Stimulated activated naive CD8-positive, alpha-beta T cell treated with anti-CD3 and anti-CD28 coated beads, Interleukin-15, amount 100 ng/mL, for 72 hours (primary cell): ENCODE data around the gene ACMSD.

Source experiments
- ATAC-seq: fragments of 150-1000 bp; cut with Tn5 transposase; 2 replicates; pipeline ENCODE4 v1.10.0; 2021; ENCODE audit warnings: mild to moderate bottlenecking, moderate library complexity
- DNase-seq, 2 donors: peaks; one replicate each; pipeline ENCODE4 v3.0.0; 2021 to 2022
- H3K27ac Mint-ChIP-seq, 2 donors: one replicate each; pipeline ENCODE4 v1.8.0; 2022; ENCODE audit warnings: mild to moderate bottlenecking in 2 of 2, mixed read lengths in 2 of 2, moderate library complexity in 2 of 2
- H3K27me3 Mint-ChIP-seq: one replicate; pipeline ENCODE4 v1.8.0; 2022; ENCODE audit warnings: mixed read lengths
- H3K4me1 Mint-ChIP-seq: one replicate; pipeline ENCODE4 v1.8.0; 2022; ENCODE audit warnings: mild to moderate bottlenecking, mixed read lengths
- H3K4me3 Mint-ChIP-seq, 2 donors: one replicate each; pipeline ENCODE4 v1.8.0; 2022; ENCODE audit warnings: mild to moderate bottlenecking in 2 of 2, mixed read lengths in 2 of 2, moderate library complexity in 1 of 2
- H3K9me3 Mint-ChIP-seq, 2 donors: one replicate each; pipeline ENCODE4 v1.8.0; 2022; ENCODE audit warnings: mixed read lengths in 2 of 2

ACMSD gene

DNA sequence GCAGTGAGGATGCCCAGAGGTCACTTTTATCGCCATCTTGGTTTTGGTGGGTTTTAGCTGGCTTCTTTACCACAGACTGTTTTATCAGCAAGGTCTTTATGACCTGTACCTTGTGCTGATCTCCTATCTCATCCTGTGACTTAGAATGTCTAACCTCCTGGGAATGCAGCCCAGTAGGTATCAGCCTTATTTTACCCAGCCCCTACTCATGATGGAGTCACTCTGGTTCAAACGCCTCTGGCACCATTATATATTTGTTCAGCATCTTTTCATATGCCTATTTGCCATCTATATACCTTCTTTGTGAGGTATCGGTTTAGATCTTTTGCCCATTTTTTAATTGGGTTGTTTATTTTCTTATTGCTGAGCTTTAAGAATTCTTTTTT is 73.0 kb downstream of the ACMSD start:
- no peak overlapping the region for H3K4me3 Mint-ChIP-seq
- no peak overlapping the region for H3K27ac Mint-ChIP-seq
- DNase-seq (no peak), ATAC-seq (no peak)
- peaks cover 9 to 12% of the 10 kb centered on the region in 2 donors for H3K9me3 Mint-ChIP-seq
- H3K27me3 Mint-ChIP-seq = no peaks in the 10 kb centered on the region
- H3K4me1 Mint-ChIP-seq = no peaks in the 10 kb centered on the region

GRCh38 chr2:134912361-134912760 is 73.9 kb downstream of the ACMSD start:
- no peak overlapping the region for H3K27ac Mint-ChIP-seq
- ATAC-seq (no peak), DNase-seq (no peak)
- H3K27me3 Mint-ChIP-seq = no peaks in the 10 kb centered on the region
- H3K4me3 Mint-ChIP-seq = no peak overlapping the region
- peaks cover 6% of the 10 kb centered on the region for H3K4me1 Mint-ChIP-seq
- H3K9me3 Mint-ChIP-seq = peaks cover 9 to 10% of the 10 kb centered on the region in 2 donors

DNA sequence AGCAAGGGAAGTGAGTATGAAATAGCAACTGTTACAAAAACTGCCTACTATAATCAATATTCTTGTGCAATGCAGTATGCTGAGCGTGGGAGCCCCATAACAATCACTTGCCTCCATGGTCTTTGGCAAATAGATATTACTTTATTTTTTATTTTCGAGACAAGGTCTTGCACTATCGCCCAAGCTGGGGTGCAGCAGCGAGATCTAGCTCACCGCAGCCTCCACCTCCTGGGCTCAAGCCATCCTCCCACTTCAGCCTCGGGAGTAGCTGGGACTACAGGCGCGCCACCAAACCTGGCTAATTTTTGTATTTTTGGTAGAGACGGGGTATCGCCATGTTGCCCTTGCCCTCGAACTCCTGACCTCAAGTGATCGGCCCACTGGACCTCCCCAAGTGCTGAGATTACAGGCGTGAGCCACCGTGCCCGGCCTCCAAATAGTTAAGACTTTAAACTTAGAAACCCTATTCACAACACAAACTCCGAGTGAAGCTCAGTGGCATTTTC is 79.0 kb downstream of the ACMSD start:
- ATAC-seq = no peak
- Mint-ChIP-seq H3K4me3 (peak overlapping the region; percentile 95 to 97), H3K9me3 (no peaks in the 10 kb centered on the region), H3K27me3 (no peaks in the 10 kb centered on the region), H3K4me1 (peaks cover 26% of the 10 kb centered on the region), H3K27ac (peak overlapping the region; percentile 99)
- DNase-seq = peak in 1 of 2 donors; percentile 25

GRCh38 chr2:134917888-134918525 is 79.6 kb downstream of the ACMSD start:
- ATAC-seq (peak; percentile 85), DNase-seq (peak in 1 of 2 donors; percentile 95)
- Mint-ChIP-seq H3K4me3 (peak overlapping the region; percentile 95 to 97), H3K9me3 (no peaks in the 10 kb centered on the region), H3K27me3 (no peaks in the 10 kb centered on the region), H3K27ac (peak overlapping the region; percentile 99), H3K4me1 (peaks cover 32% of the 10 kb centered on the region)

- Mint-ChIP-seq H3K27me3 (no peaks in the 10 kb centered on the region), H3K4me3 (peak within 1 kb of the TSS; percentile 95 to 97), H3K27ac (peak within 1 kb of the TSS; percentile 99), H3K4me1 (peaks cover 39% of the 10 kb centered on the region), H3K9me3 (no peaks in the 10 kb centered on the region)
- peak; percentile 100 for DNase-seq
- ATAC-seq = peak; percentile 91
Measured at GRCh38 chr2:134918526-134919340, 80.3 kb downstream of the ACMSD start, which contains the start of gene CCNT2. TSS of gene CCNT2 (plus strand) at chr2:134918822. CDS start at chr2:134918855, 33 bp downstream.

GRCh38 chr2:134919341-134920210 is 81.2 kb downstream of the ACMSD start:
- Mint-ChIP-seq H3K4me1 (peaks cover 48% of the 10 kb centered on the region), H3K9me3 (no peaks in the 10 kb centered on the region), H3K4me3 (peak overlapping the region; percentile 95 to 97), H3K27ac (peak overlapping the region; percentile 99), H3K27me3 (no peaks in the 10 kb centered on the region)
- DNase-seq (peak; percentile 42 to 59), ATAC-seq (peak; percentile 8)

GRCh38 chr2:134924912-134925311 is 86.5 kb downstream of the ACMSD start:
- no peak overlapping the region for H3K4me3 Mint-ChIP-seq
- H3K27ac Mint-ChIP-seq = no peak overlapping the region
- H3K9me3 Mint-ChIP-seq = no peaks in the 10 kb centered on the region
- H3K27me3 Mint-ChIP-seq = no peaks in the 10 kb centered on the region
- DNase-seq (no peak), ATAC-seq (no peak)
- H3K4me1 Mint-ChIP-seq = peaks cover 77% of the 10 kb centered on the region

GRCh38 chr2:134926231-134926931 is 88.0 kb downstream of the ACMSD start:
- peaks cover 81% of the 10 kb centered on the region for H3K4me1 Mint-ChIP-seq
- no peak for ATAC-seq
- no peak for DNase-seq
- H3K4me3 Mint-ChIP-seq = peak overlapping the region; percentile 1 to 41
- no peaks in the 10 kb centered on the region for H3K27me3 Mint-ChIP-seq
- H3K9me3 Mint-ChIP-seq = no peaks in the 10 kb centered on the region
- no peak overlapping the region for H3K27ac Mint-ChIP-seq

GRCh38 chr2:134927195-134927594 is 88.8 kb downstream of the ACMSD start:
- no peak for DNase-seq
- Mint-ChIP-seq H3K4me3 (no peak overlapping the region), H3K9me3 (no peaks in the 10 kb centered on the region), H3K27me3 (no peaks in the 10 kb centered on the region), H3K4me1 (peaks cover 80% of the 10 kb centered on the region), H3K27ac (no peak overlapping the region)
- no peak for ATAC-seq

- Mint-ChIP-seq H3K4me3 (no peak overlapping the region), H3K9me3 (no peaks in the 10 kb centered on the region), H3K4me1 (peaks cover 52% of the 10 kb centered on the region), H3K27ac (peak overlapping the region in 1 of 2 donors; percentile 37), H3K27me3 (no peaks in the 10 kb centered on the region)
- ATAC-seq (no peak), DNase-seq (no peak)
Measured at GRCh38 chr2:134932864-134933526, 94.6 kb downstream of the ACMSD start.

- H3K27ac Mint-ChIP-seq = no peak overlapping the region
- no peak for ATAC-seq
- H3K4me3 Mint-ChIP-seq = no peak overlapping the region
- no peak for DNase-seq
- no peaks in the 10 kb centered on the region for H3K9me3 Mint-ChIP-seq
- no peaks in the 10 kb centered on the region for H3K27me3 Mint-ChIP-seq
- peaks cover 46% of the 10 kb centered on the region for H3K4me1 Mint-ChIP-seq
Measured at GRCh38 chr2:134933732-134934131, 95.3 kb downstream of the ACMSD start.

DNA sequence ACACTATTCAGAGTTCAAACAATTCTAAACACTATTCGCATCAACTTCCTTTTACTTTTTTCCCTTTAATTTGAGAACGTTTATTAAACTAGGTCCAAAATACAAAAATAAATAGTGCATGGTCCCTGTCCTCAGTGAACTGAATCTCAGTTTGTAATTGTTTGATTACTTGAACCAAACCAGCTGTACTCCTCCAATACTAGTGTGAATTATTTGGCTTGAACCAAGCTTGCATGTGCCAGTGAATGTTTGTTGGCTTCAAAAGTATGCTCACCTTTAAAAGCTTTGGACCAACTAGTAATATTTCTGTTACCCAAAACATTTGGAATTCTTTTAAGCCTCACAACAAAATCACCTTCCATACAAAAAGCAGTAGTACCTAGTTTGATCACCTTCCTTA is 95.7 kb downstream of the ACMSD start:
- Mint-ChIP-seq H3K4me1 (peaks cover 45% of the 10 kb centered on the region), H3K27me3 (no peaks in the 10 kb centered on the region), H3K9me3 (no peaks in the 10 kb centered on the region), H3K27ac (no peak overlapping the region), H3K4me3 (no peak overlapping the region)
- DNase-seq = no peak
- no peak for ATAC-seq

- no peaks in the 10 kb centered on the region for H3K27me3 Mint-ChIP-seq
- peaks cover 40% of the 10 kb centered on the region for H3K4me1 Mint-ChIP-seq
- H3K27ac Mint-ChIP-seq = no peak overlapping the region
- ATAC-seq (no peak), DNase-seq (no peak)
- no peak overlapping the region for H3K4me3 Mint-ChIP-seq
- H3K9me3 Mint-ChIP-seq = no peaks in the 10 kb centered on the region
Measured at GRCh38 chr2:134934641-134935040, 96.2 kb downstream of the ACMSD start.

GRCh38 chr2:134936691-134937090 is 98.3 kb downstream of the ACMSD start:
- H3K27me3 Mint-ChIP-seq = no peaks in the 10 kb centered on the region
- no peaks in the 10 kb centered on the region for H3K9me3 Mint-ChIP-seq
- no peak overlapping the region for H3K27ac Mint-ChIP-seq
- ATAC-seq = no peak
- H3K4me1 Mint-ChIP-seq = peaks cover 29% of the 10 kb centered on the region
- no peak overlapping the region for H3K4me3 Mint-ChIP-seq
- no peak for DNase-seq
